Measurements from ENCODE around the gene CACNB2.
"Not testable (repeated sequence)": the region's sequence is repeated elsewhere in the genome, so short reads cannot be mapped to it uniquely, and the experiment has no call there.

Gene CACNB2

GRCh38 chr10:18540195-18540594 lies 400.0 kb downstream of the CACNB2 start:
- DNase-seq, result no peak
- no peak for TF ChIP-seq POLR2A (IDR thresholded peaks at IDR 0.05; ENCODE audit: low read length)
- TF ChIP-seq GATA1 (IDR thresholded peaks at IDR 0.05; ENCODE audit: low read depth, low read length), result no peak

GRCh38 chr10:18542832-18543231 lies 402.6 kb downstream of the CACNB2 start:
- DNase-seq, result no peak
- no peak for TF ChIP-seq POLR2A (IDR thresholded peaks at IDR 0.05; ENCODE audit: low read length)
- TF ChIP-seq GATA1 (IDR thresholded peaks at IDR 0.05; ENCODE audit: low read depth, low read length), result no peak

- DNase-seq, result no peak
- TF ChIP-seq GATA1 (IDR thresholded peaks at IDR 0.05; ENCODE audit: low read depth, low read length), result no peak
- no peak for TF ChIP-seq POLR2A (IDR thresholded peaks at IDR 0.05; ENCODE audit: low read length)
Observed at GRCh38 chr10:18545621-18546305, 405.5 kb downstream of the CACNB2 start.

GRCh38 chr10:18549105-18549504 lies 408.9 kb downstream of the CACNB2 start:
- TF ChIP-seq GATA1 (IDR thresholded peaks at IDR 0.05; ENCODE audit: low read depth, low read length) (no peak), POLR2A (IDR thresholded peaks at IDR 0.05; ENCODE audit: low read length) (no peak)
- DNase-seq, result no peak

- no peak for TF ChIP-seq POLR2A (IDR thresholded peaks at IDR 0.05; ENCODE audit: low read length)
- TF ChIP-seq GATA1 (IDR thresholded peaks at IDR 0.05; ENCODE audit: low read depth, low read length), result no peak
- DNase-seq, result no peak
Observed at GRCh38 chr10:18551473-18551872, 411.2 kb downstream of the CACNB2 start.

GRCh38 chr10:18554479-18554878 lies 414.3 kb downstream of the CACNB2 start:
- no peak for TF ChIP-seq GATA1 (IDR thresholded peaks at IDR 0.05; ENCODE audit: low read depth, low read length)
- TF ChIP-seq POLR2A (IDR thresholded peaks at IDR 0.05; ENCODE audit: low read length), result no peak
- DNase-seq, result no peak

GRCh38 chr10:18556522-18557147 lies 416.4 kb downstream of the CACNB2 start:
- DNase-seq, result no peak
- no peak for TF ChIP-seq GATA1 (IDR thresholded peaks at IDR 0.05; ENCODE audit: low read depth, low read length)
- TF ChIP-seq POLR2A (IDR thresholded peaks at IDR 0.05; ENCODE audit: low read length), result no peak

GRCh38 chr10:18557960-18558359 lies 417.7 kb downstream of the CACNB2 start:
- TF ChIP-seq POLR2A (IDR thresholded peaks at IDR 0.05; ENCODE audit: low read length) (no peak), GATA1 (IDR thresholded peaks at IDR 0.05; ENCODE audit: low read depth, low read length) (no peak)

GRCh38 chr10:18561861-18562551 lies 421.8 kb downstream of the CACNB2 start:
- no peak for DNase-seq
- TF ChIP-seq GATA1 (IDR thresholded peaks at IDR 0.05; ENCODE audit: low read depth, low read length), result no peak
- no peak for TF ChIP-seq POLR2A (IDR thresholded peaks at IDR 0.05; ENCODE audit: low read length)

More at GRCh38 chr10:18557960-18558359, 417.7 kb downstream of the CACNB2 start:
- DNase-seq, result no peak

- no peak for DNase-seq
- TF ChIP-seq GATA1 (IDR thresholded peaks at IDR 0.05; ENCODE audit: low read depth, low read length) (no peak), POLR2A (IDR thresholded peaks at IDR 0.05; ENCODE audit: low read length) (no peak)
Observed at GRCh38 chr10:18563003-18563726, 422.9 kb downstream of the CACNB2 start.

- no peak for DNase-seq
- no peak for TF ChIP-seq GATA1 (IDR thresholded peaks at IDR 0.05; ENCODE audit: low read depth, low read length)
- no peak for TF ChIP-seq POLR2A (IDR thresholded peaks at IDR 0.05; ENCODE audit: low read length)
Observed at GRCh38 chr10:18565006-18565405, 424.8 kb downstream of the CACNB2 start.

GRCh38 chr10:18566177-18566576 lies 426.0 kb downstream of the CACNB2 start:
- TF ChIP-seq POLR2A (IDR thresholded peaks at IDR 0.05; ENCODE audit: low read length) (no peak), GATA1 (IDR thresholded peaks at IDR 0.05; ENCODE audit: low read depth, low read length) (no peak)

GRCh38 chr10:18567343-18567856 lies 427.2 kb downstream of the CACNB2 start:
- no peak for DNase-seq
- TF ChIP-seq POLR2A (IDR thresholded peaks at IDR 0.05; ENCODE audit: low read length), result no peak
- no peak for TF ChIP-seq GATA1 (IDR thresholded peaks at IDR 0.05; ENCODE audit: low read depth, low read length)

More at GRCh38 chr10:18566177-18566576, 426.0 kb downstream of the CACNB2 start:
- no peak for DNase-seq

- DNase-seq, result not testable (repeated sequence)
Observed at GRCh38 chr10:18570386-18570785, 430.2 kb downstream of the CACNB2 start.
